Measurements from ENCODE around the gene DNM2.
"Not testable (repeated sequence)": the region's sequence is repeated elsewhere in the genome, so short reads cannot be mapped to it uniquely, and the experiment has no call there.

DNM2 gene

DNA sequence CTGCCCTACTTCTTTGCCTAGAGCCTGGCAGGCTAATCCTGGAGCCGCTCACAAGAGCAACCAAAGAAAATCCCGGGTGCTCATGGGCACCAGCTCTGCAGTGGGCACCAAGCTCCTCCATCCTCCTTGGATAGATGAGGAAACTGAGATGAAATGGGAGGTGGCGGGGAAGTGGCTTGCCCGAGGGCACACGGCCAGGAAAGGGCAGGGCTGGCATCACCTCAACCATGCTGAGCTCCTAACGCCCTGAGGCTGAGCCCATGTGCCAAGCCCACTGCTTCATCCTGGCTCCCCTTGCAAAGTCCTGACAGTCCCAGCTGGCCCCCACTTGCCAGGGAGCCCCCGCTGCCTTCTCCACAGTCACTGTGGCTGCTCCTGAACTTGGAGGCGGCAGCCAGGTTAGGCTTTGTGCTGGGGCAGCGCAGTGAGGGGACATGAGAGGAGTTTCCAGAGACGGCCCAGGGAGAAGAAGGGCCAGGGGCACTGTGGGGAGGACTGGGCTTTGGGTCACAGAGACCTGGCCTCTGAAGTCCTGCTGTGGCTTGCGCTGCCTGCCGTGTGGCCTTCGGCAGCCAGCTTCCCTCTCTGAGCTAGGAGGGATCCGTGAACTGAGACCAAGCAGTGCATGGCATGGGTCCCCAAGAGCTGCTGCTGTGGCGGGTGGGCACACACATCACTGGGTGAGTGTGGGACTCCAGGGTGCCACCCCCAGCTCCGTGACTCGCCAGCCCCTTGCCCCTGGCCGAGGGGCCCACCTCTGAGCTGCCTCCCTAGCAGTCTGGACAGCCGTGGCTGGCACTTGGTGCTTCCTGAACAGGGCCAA, 100.6 kb downstream of the DNM2 start:
- no peak for DNase-seq

DNA sequence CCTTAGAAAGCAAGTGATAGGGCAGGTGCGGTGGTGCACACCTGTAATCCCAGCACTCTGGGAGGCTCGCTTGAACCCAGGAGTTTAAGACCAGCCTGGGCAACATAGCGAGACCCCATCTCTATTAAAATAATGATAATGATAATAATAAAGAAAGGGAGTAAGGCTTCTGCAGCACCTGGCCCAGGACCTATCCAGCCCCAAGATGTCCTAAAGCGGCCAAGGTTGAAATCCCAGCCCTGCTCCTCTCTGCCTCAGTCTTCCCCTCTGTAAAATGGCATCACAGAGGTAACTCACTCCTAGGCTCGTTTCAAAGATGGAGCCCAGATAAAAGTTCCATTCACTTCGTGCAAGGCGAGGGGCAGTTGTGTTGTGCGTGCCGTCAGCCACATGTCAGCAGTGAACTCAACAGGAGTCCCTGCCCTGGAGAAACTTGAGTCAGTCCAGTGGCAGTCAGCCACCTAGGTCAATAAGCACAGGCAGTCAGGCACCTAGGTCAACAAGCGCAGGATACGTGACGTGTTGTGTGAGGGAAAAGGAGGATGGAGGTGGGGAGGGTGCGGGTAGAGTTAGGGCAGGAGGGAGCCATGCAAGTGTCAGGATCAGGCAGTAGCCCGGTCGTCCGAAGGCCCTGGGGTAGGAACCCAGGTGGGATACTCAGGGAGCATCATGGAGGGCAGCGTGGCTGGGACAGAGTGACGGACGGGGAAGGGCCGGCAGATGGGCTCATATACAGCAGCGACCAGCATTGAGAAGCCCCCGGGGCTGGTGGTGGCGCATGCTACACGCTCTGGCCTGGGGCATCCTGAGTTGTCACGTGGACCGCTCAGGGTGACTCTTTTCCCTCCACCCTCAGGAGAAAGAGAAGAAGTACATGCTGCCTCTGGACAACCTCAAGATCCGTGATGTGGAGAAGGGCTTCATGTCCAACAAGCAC, 101.5 kb downstream of the DNM2 start:
- no peak for DNase-seq

DNA sequence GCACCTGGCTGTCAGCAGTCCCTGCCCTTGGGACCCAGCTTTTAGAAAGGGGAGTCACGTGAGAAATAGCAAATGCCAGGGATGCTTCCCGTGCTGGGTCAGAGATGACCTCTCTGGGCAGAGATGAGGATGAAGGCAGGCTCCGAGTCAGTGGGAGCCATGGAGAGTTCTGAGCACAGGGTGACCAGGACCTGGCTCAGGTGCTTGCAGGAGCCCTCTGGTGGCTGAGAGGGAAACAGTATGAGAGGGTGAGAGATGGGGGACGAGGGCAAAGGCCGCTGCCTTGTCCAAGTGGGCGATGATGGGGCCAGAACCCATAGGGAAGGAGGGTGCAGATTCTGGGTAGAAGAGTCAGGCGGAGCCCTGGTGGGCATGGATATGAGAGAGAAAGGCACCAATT, 102.3 kb downstream of the DNM2 start:
- no peak for DNase-seq

DNA sequence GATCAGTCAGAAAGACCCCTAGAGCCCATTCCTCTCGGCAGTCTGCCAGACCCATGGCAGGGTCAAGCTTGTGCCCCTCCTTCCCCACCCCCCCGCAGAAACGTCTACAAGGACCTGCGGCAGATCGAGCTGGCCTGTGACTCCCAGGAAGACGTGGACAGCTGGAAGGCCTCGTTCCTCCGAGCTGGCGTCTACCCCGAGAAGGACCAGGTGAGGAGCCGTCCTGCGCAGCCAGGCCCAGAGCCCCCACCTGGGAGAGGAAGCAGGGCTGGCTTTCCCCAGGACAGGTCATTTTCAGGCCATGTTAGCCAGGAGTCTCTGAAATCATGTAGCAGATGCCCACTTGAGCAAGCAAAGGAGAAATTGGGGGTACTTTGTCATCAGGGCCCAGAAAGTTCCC, 105.8 kb downstream of the DNM2 start:
- DNase-seq = no peak

DNA sequence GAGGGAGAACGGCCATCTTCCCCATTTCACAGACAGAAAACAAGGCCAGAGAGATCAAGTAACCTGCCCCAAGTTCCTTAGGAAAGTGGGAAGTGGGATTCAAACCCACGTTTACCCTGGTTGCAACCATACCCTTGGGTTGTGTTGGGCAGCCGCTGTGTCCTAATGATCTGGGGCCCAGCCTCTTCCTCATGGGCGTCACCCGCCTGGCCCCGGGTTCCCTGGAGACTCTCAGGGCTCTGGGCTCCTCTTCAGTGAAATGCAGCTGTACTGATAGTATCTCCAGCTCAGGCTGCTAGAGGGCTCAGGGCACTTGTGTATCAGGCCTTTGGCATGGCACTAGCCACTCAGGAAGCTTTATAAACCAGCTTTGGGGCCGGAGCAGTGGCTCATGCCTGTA, 108.4 kb downstream of the DNM2 start:
- peak; percentile 60 for DNase-seq

DNA sequence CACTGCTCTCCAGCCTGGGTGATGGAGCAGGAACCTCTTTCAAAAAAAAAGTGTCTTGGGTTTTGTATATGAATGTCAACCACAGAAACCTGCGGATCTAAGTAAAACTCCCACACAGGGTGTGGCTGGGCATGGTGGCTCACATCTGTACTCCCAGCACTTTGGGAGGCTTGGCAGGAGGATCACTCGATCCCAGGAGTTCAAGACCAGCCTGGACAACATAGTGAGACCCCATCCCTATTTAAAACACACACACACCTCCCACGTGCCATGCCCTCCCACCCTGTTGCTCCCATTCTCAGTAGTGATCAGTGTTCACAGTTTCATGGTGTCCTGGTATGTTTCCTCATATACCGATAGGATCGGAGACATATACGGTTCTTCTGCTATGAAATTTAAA, 109.0 kb downstream of the DNM2 start:
- no peak for DNase-seq

DNA sequence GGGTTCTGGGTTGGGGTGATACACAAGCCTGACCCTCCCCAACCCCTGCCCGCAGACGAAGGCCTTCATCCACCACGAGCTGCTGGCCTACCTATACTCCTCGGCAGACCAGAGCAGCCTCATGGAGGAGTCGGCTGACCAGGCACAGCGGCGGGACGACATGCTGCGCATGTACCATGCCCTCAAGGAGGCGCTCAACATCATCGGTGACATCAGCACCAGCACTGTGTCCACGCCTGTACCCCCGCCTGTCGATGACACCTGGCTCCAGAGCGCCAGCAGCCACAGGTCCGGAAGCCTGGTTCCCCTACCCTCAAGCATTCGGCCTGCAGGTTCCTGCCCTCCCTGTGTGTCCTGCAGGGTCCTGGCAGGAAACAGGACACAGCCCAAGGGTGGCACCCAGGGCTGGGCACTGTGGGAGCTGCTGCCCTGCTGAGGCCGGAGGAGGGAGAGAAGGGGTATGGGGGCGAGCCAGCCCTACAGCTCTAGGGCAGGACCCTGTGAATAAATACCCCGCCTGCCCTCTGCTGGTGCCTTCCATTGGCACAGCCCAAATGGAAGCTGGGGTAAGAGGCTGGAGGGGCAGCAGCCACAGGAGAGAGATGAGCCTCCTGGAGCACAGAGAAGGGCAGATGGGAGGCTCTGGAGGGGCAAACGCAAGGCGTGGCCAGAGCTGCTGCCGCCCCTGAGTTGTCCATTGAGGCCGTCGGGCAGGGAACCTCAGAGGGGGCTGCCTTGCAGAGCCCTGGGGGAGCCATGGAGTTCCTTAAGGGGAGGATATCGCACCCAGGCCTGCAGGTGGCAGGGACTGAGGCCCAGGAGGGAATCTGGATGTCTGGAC, 111.3 kb downstream of the DNM2 start:
- no peak for DNase-seq

DNA sequence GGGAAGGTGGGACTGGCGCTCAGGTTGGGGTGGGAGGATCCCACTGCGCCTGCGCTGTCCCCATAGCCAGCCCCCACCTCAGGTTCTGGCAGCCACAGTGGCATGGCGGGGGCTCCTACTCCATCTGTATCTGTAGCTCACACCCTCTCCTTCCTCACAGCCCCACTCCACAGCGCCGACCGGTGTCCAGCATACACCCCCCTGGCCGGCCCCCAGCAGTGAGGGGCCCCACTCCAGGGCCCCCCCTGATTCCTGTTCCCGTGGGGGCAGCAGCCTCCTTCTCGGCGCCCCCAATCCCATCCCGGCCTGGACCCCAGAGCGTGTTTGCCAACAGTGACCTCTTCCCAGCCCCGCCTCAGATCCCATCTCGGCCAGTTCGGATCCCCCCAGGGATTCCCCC, 112.1 kb downstream of the DNM2 start:
- DNase-seq = no peak

DNA sequence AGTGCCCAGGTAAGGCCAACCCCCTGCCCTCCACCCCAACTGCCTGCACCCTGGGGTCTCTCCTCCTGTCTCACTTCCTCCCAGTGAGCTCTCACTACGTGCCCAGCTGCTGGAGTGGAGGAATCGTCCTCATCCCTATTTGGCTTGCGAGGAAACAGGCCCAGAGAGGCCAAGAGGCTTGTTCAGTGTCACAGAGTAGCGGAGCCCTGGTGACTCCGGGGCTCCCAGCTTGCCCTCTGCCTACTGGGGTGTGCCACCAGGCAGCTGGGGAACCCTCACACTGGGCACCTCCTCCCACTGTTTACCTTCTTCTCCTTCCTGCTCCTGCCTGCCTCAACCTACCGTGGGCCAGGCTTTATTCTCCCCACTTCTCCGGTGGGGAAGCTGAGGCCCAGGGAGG, 112.5 kb downstream of the DNM2 start:
- DNase-seq = no peak

DNA sequence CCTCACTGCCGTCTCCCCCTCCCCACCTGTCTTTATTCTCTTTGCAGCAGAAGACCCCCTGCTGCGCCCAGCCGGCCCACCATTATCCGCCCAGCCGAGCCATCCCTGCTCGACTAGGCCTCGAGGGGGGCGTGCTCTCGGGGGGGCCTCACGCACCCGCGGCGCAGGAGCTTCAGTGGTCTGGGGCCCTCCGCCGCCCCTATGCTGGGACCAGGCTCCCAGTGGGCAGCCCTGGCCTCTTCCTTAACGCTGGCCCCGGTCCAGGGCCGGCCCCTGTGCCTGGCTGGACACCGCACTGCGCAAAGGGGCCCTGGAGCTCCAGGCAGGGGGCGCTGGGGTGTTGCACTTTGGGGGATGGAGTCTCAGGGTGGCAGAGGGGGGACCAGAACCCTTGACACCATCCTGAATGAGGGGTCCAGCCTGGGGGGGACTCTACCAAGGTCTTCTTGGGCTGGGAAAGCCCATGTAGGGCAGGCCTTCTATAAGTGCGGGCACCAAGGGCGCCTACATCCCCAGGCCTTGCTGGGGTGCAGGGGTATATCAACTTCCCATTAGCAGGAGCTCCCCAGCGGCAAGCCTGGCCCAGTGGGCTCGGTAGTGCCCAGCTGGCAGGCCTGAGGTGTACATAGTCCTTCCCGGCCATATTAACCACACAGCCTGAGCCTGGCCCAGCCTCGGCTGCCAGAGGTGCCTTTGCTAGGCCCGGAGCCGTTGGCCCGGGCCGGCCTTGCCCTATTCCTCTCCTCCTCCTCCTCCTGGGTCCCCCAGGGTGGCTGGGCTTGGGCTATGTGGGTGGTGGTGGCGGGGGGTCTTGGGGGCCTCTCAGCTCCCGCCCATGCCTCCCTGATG, 113.3 kb downstream of the DNM2 start:
- no peak for DNase-seq

DNA sequence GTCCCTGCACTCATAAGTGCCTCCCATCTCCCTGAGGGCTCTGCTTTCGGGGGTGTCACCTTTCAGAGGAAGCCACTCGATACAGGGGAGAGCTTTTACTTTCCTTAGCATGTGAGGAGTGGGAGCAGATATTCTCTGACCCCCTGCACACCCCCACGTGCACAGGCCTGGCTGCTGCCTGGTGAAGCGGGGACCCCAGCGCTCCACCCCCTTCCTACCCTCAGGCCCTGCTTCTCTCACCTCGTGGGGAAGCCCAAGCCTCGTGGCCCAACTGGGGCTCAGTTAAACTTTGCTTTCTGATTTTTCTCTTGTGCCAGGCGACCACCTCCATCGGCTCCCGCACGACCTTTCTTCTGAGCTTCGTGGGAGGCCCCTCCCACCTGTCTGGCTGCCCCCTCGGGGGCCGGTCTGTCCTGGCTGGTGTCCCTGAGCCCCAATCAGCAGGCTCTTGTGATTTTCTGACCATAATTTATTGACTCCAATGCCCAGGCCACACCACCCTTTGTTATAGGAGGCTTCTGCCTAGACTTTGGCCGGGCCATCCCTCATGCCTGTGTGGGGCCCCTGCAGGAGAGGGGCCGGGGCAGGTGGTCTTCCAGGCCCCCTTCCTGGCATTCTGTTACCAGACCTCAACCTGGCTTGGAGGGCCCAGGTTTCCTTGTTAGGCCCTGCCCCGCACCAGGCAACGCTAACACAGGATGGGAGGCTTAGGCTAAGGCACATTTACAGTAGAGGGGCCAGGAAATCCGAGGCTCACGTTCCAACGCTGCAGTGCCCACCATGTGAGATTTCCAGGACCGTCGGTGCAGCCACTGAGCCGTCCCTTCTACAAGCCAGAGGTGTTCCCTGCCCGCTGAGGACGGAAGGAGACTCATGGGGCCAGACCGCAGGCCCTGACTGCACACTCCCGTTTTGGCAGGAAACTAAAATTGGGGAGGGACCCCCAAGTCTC, 114.4 kb downstream of the DNM2 start:
- no peak for DNase-seq

DNA sequence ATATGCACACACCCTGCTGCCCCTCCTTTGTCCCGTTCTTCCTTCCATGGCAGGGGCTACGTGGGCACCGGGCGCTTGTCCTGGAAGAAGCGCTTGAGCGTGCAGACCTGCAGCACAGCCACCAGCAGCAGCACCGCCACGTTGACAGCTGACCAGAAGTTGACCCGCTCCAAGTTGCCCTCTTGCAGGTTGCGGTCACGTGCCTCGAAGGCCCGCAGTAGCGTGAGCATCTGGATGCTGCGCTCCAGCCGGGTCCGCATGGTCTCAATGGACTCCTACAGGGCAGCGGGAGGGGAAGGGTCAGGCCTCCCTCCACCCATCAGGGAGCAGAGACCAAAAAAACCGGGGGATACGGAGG, 115.0 kb downstream of the DNM2 start:
- no peak for DNase-seq

DNA sequence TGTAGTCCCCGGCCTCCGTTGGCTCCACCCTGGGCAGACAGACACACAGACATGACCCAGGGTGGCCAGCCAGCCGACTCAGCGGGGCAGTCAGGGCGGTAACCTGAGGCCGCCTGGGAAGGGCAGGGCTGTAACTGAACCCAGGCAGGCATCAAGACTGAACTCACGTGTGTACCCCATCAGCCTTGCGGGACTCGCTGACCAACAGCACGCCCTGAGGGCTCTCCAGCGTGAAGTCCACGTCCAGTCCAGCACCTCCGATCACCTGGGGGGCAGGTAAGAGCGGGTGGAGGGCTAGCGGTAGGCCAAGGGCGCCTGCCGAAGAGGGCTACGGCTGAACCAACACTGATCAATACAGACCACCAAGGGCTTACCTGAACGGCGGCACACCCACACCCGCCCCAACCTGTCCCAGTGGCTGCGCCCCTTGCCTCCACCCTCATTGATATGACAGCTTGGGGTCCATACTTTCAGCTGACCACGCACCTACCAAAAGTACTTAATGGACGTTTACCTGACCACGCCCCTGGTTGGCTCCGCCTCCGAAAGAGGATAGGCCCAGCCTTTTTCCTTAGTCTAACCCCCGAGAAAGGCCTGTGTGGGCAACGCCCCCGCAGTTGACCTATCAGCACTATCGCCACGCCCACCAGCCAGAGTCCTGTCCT, 117.3 kb downstream of the DNM2 start:
- no peak for DNase-seq

DNA sequence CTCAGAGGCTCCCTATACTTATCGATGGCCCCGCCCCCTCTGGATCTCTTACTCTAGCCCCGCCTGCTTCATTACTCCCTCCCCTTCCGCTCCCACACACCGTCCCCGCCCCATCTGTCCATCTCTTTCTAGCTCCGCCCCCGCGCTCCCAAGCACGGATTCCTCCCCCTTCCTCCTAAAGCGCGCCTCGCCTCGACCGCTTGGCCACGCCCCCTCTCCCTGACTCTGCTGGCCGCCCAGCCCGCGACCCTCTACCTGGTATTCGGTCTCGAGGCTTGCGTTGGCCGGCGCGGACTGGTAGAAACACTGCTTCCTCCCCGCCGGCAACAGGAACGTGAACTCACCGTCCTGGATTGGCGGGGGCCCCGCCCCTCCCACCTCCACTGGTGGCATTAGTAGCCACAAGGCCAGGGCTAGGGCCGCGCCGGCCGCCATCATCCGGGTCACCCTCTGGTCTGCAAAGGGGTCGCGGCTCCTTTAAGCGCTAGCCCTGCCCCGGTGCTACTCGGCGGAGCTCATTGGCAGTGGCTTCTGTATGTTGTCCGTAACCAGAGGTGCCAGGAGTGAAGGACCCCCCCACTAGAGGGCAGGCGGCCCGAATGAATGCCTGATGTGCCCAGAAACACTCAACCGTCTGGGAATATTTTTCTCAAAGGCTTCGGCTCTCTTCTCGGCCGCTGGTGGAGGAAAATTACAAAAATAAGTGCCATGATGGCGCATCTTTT, 118.0 kb downstream of the DNM2 start, which contains the start of gene TMED1:
Gene TMED1, minus strand, starts transcription at position 459 of the 725 bp plus-strand sequence. Its CDS starts 21 bp downstream, at position 438.
- peak; percentile 100 for DNase-seq

DNA sequence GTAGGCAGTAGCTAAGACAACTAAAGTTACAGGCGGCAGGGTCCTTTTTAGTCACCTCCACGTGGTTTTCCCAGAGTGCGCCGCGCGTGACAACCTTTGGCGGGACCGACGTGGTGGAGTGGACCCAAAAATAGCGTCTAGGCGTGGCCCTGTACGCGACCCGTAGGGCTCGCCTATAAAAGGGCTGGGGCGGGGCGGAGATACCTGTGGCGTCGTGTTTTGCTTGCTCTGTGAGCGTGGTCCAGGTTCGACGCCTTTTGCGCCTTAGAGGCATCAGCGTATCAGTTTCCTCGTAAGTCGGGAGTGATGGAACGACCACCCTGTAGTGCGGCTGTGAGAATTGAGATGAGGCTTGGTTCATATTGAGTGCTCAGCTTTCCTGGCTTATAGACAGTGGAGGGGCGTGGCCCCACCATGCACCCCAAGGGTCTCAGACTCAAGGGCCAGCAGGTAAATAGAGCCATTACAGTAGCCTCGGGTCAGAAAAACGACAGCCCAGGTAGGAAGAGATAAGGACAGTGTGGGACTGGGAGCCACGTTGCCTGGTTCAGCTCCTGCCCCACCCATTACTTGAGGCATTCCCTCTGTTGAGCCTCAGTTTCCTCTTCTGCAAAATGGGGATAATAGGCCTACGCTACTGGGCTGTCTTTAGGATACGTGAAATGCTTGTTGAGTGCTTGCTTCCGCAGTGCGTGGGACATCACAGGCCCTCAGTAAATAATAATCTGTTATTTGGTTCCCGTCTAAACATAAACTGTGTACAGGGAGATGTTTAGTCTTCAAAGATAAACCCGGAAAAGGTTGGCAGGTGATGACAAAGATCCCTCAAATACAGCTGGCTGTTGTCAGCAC, 118.8 kb downstream of the DNM2 start:
- DNase-seq = peak; percentile 86

DNA sequence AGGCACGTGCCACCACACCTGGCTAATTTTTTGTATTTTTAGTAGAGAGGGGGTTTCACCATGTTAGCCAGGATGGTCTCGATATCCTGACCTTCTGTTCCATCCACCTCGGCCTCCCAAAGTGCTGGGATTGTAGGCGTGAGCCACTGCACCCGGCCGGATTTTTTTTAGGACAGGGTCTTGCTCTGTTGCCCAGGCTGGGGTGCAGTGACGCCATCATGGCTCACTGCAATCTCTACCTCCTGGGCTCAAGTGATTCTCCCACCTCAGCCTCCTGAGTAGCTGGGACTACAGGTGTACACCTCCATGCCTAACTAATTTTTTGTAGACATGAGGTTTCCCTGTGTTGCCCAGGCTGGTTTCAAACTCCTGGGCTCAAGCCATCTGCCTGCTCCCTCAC, 119.8 kb downstream of the DNM2 start:
- DNase-seq = not testable (repeated sequence)

DNA sequence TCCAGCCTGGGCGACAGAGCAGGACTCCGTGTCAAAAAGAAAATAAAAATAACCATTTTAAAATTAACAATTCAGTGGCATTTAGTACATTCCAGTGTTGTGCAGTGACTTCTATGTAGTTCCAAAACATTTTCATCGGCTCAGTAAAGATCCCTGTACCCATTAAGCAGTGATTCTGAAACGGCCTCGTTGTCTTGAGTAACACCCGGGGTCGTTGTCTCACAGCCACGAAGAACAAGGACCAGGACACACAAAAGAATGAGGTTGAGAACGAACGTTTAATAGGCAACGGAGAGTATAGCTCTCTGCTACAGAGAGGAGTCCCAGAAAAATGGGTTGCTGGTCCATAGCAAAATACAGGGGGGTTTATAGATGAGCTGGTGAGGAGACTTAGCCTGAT, 120.5 kb downstream of the DNM2 start:
- DNase-seq = no peak
